Right hindlimb (tissue), 1 donor: ENCODE measurements around the gene NLRP5.
"Not testable (repeated sequence)": the region's sequence is repeated elsewhere in the genome, so short reads cannot be mapped to it uniquely, and the experiment has no call there.

Experiments
- DNase-seq: peaks from one replicate; pipeline ENCODE4 v3.0.0-alpha.2; 2018

The NLRP5 gene

GRCh38 chr19:55986487-55986886 lies at the start of gene NLRP5:
Gene NLRP5 (plus strand): TSS chr19:55986775.
- DNase-seq = no peak

DNA sequence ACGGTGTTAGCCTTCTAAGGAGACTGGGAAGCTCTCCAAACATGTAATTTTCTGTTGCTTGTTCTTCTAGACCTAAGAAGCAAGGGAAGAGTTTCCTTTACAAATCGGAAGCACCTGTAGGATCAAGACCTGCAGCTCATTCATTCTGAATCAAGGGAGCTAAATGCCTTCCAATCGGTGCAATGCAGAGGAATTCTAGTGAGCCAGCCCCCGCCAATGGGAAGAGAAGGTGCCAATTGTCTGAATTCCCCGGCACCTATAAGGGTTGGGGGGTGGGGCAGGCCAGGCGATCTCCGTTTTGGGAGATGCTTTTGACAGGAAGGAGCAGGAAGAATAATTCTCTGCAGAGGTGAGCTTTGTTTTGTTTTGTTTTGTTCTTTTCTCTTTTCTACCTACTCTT lies 47.4 kb upstream of the NLRP5 start:
- DNase-seq = no peak

DNA sequence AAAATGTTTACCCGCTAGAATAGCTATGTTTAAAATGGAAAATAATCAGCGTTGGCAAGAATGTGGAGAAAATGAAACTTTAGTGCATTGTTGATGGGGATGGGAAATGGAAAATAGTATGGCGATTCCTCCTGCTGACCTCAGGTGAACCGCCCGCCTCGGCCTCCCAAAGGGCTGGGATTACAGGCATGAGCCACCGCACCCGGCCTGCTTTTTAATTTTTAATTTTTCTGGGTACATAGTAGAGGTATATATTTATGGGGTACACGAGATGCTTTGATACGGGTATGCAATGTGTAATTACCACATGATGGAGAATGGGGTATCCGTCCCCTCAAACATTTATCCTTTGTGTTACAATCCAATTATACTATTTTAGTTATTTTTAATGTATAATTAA lies 46.3 kb upstream of the NLRP5 start:
- DNase-seq = no peak

DNA sequence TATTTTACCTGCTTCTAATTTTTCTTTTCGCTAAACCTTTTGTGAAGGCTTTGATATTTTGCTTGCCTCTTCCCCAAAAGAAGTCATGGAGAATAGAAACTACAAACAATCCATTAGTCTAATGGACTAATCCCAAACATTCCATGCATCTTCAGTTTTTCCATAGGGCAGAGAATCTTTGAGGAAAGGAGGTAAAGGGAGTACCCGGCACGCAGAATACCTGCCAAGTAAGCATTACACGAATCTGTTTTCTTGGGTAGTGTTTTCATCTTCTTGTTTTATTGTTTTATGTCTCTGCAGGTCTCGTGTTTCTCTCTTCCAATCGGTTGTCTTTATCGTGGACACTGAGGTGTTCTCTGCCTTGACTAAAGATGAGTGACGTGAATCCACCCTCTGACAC lies 39.0 kb upstream of the NLRP5 start, which contains the start of gene NLRP8:
TSS of gene NLRP8 (plus strand) at position 301 of the 400 bp plus-strand sequence.
- no peak for DNase-seq

DNA sequence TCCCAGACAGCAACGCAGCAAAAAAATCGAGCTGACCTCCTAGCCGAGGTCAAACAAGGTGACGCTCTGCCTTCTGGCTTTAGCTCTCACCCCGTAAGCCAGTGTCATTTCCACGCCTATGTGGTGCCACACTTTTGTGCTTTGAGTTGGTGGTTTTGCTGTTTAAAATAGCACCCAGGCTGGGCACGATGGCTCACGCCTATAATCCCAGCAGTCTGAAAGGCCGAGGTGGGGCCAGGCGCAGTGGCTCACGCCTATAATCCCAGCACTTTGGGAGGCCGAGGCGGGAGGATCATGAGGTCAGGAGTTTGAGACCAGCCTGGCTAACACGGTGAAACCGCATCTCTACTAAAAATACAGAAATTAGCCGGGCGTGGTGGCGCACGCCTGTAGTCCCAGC lies 36.0 kb upstream of the NLRP5 start:
- DNase-seq = not testable (repeated sequence)

DNA sequence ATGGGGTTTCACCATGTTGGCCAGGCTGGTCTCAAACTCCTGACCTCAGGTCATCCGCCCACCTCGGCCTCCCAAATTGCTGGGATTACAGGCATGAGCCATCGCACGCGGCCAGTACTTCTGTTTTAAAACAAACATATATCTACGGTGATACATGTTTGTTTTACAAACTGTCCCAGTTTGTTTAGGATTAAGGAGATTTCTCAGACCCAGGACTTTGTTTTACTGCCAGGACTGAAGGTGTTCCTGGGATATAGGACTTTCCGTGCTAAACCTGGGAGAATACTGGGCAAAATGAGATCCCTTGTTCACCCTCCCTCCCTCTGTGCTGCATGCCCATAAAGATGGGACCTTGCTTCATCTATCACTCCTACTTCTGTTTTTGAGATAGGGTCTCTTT lies 30.1 kb upstream of the NLRP5 start:
- DNase-seq = no peak

DNA sequence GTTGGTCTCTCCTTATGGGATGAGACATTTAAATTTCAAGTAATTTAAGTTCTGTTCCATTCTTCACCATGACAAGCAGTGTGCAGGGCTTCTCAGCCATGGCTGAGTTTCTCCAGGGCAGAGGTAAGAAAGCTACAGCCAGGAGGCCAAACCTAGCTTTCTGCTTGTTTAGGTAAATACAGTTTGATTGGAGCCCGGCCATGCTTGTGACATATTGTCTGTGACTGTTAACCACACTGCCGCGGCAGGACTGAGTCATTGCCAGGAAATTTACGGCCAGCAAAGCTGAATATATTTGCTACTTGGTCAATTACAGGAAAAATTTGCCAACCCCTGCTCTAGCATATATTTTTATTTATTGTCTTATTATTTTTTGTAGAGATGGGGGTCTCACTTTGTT lies 28.2 kb upstream of the NLRP5 start:
- no peak for DNase-seq

DNA sequence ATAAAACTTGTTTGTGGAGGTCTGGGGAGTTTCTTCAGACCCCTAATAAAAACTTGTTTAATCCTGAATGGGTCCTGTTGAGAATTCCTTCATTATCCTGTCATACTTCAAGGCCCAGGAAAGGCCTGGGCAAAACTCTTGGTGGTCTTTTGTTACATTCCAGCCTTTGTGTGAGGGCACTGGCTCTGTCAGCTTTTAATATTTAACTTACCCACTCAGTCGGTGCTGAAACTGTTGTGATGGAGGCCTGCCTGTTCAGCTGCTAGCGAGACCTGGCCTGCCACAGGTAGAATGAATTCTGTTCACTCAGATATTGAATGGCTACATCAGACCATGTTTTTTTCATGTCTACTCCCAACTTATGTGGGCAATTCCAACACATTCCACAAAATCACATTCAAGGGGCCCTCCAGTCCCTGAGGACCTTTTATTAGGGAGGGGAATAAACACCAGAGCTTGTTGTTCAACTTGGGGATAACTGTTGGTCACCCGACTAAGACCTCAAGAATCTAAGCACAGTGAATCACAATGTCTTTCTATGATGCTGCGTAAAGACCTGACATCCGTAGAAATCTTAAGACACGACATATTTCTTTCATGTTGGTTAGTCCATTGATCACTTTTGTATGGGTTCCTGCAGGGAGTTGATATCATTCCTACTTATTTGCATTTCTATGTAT lies 26.4 kb upstream of the NLRP5 start:
- DNase-seq = no peak

- DNase-seq = no peak
Observed at GRCh38 chr19:55962186-55962585, 24.4 kb upstream of the NLRP5 start.

DNA sequence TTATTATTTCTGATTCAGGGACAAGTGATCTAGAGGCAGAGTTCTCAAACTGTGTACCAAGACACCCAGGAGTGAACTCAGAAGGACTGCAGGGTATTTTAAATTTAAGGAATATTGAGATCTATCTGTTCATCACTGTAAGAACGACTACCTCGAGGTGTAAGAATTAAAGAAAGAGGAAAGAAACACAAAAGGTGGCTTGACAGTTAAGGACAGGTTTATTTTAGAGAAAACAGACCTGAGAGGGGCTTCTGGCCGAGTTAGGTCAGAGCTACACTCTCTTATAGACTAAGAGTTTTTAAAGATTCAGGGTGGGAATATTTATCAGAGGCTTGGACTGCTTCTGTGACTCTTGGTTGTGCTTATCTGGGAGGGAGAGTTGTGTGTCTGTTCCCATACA lies 12.6 kb upstream of the NLRP5 start:
- no peak for DNase-seq

DNA sequence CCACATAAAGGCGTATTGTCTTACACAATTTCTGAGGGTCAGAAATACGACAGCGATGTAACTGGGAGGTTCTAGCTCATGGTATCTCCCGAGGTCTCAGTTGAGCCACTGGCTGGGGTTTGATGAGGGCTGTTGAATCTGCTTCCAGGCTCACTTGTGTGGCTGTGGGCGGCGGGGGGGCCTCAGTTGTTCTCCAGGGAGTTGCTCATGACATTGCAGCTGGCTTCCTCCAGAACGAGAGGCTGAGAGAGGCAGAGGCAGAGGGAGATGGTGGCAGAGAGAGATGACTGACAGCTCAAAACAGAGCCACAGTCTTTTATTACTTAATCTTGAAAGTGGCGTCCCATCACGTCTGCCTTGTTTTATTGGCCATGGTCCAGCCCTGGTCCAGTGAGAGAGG lies 6.2 kb upstream of the NLRP5 start:
- DNase-seq = no peak

GRCh38 chr19:55985254-55985653 lies 1.3 kb upstream of the NLRP5 start:
- DNase-seq = no peak

DNA sequence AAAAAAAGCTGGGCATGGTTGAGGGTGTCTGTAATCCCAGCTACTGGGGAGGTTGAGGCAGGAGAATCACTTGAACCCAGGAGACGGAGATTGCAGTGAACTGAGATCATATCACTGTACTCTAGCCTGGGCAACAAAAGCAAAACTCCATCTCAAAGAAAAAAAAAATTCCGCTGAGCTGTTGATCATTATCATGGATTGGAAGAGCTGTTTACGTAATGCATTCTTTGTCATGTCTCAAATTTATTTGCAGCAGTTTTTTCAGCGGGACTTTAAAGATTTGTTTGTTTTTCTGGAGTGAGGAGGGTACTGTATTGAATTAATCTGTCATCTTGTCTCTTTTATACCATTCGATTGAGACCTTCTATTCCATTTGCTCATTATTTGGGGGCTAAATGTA lies 4.3 kb downstream of the NLRP5 start:
- DNase-seq = no peak

- no peak for DNase-seq
Observed at GRCh38 chr19:55993492-55993891, 6.9 kb downstream of the NLRP5 start.

DNA sequence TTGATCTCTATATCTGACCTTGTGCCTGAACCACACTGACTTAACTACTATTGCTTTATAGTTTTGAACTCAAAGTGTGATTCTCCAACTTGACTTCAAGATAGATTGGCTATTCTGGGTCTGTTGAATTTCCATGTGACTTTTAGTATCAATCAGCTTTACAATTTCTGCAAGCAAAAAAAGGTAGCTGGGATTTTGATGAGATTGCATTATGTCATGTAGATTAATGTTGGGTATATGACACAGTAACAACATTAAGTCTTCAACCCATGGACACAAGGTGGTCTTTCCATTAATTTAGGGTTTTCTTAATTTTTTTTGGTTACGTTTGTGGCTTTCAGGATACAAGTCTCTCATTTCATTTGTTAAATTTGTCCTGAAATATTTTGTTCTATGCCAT lies 28.2 kb downstream of the NLRP5 start:
- no peak for DNase-seq

GRCh38 chr19:56015756-56016155 lies 29.2 kb downstream of the NLRP5 start:
- no peak for DNase-seq

DNA sequence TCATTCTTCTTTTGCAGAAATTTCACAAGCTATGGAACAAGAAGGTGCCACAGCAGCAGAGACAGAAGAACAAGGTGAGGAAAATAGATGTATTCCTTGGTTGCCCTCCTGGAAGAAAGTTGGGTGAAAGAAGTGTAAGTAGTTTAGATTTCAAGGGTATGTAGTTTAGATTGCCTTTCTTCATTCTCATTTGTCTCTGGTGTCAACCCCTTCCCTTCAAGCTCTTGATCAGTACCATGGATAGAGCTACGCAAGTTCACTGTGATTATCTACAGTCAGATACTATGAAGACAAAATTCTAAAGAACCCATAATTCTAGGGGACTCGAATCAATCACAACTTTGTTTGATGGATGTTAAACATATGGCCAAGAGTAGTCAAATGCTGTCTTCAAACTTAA lies 32.8 kb downstream of the NLRP5 start:
- not testable (repeated sequence) for DNase-seq

DNA sequence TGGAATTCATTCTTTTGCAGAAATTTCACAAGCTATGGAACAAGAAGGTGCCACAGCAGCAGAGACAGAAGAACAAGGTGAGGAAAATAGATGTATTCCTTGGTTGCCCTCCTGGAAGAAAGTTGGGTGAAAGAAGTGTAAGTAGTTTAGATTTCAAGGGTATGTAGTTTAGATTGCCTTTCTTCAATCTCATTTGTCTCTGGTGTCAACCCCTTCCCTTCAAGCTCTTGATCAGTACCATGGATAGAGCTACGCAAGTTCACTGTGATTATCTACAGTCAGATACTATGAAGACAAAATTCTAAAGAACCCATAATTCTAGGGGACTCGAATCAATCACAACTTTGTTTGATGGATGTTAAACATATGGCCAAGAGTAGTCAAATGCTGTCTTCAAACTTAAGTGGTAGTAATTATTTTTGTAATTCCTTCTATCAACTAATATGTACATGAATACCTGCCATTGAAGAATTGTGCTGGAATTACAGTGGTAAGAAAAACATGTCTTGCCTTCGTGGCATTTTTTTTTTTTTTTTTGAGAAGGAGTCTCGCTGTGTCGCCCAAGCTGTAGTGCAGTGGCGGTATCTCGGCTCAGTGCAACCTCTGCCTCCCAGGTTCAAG lies 33.9 kb downstream of the NLRP5 start:
- not testable (repeated sequence) for DNase-seq

- DNase-seq = no peak
Observed at GRCh38 chr19:56026769-56027168, 40.2 kb downstream of the NLRP5 start.

DNA sequence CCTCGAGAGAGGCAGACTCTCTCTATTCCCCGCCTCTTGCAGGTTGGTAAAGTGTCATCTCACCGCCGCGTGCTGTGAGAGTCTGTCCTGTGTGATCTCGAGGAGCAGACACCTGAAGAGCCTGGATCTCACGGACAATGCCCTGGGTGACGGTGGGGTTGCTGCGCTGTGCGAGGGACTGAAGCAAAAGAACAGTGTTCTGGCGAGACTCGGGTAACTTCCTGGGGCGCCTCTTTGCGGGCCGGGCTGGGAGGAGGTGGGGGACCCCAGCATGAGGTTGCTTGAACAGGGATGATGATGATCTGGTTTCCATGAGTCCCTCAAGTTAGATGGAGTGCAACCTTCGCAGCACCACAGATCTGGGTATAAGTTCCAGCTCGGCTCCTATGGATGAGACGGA lies 67.0 kb downstream of the NLRP5 start:
- no peak for DNase-seq

- peak; percentile 72 for DNase-seq
Observed at GRCh38 chr19:56066152-56067023, 79.8 kb downstream of the NLRP5 start.

DNA sequence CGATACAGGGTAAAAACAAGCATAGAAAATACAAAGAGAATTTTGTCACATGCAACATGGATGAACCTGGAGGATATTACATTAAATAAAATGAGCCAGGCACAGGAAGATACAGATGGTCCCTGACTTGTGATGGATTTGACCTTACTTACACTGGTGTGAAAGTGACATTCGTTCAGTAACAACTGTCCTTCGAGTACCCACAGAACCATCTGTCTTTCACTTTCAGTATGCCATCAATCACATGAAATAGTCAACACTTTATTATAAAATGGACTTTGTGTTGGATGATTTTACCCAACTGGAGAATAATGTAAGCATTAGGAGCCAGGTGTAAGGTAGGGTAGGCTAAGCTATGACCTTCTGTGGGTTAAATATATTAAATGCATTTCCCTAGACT lies 83.1 kb downstream of the NLRP5 start:
- no peak for DNase-seq

GRCh38 chr19:56071151-56071550 lies 84.6 kb downstream of the NLRP5 start:
- no peak for DNase-seq

DNA sequence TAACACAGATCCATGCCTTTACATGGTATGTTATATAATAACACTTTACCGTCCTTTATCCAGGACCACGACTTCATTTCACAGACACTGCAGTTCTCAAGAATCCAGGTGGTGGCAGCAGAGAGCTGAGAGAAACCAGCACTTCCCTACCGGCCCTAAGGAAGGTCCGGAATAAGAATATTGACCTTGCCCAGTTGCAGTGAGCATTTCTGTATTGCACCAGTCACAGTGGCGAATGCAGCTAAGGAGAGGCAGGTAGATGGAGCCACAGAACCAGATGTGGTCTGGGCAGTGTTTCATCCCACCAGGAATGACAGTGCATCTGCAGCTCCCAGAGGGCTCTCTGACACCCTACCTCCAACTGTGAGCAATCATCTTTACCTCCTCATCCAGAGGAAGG lies 89.9 kb downstream of the NLRP5 start:
- peak; percentile 61 for DNase-seq
